Natural killer cell (primary cell): ENCODE results near the gene FARSA. TPM values are rescaled to one million over a fixed set of nuclear protein-coding genes. Genes with fewer than 3 reads are reported as not detected.

Source experiments
- ATAC-seq, 3 donors: fragments of 150-1000 bp in 2 of 3; fragments of 200-7000 bp in 1 of 3; cut with Tn5 transposase; 1 replicate in 1 of 3; 2 replicates in 2 of 3; pipeline ENCODE4 v1.10.0; 2021; ENCODE audit warnings: mild to moderate bottlenecking in 2 of 3, moderate library complexity in 2 of 3
- DNase-seq, 2 donors: peaks; one replicate each; pipeline versions ENCODE4 v3.0.0 to v3.0.0-alpha.2; 2013 to 2021; ENCODE audit warnings: mixed read lengths in 1 of 2
- H3K27ac ChIP-seq: one replicate; pipeline ENCODE4 v1.5.1; 2013; ENCODE audit warnings: mild to moderate bottlenecking, low read length
- H3K27me3 ChIP-seq: one replicate; pipeline ENCODE4 v1.6.1; 2013; ENCODE audit warnings: low read length; ENCODE audit not compliant: control insufficient read depth, insufficient read depth
- H3K36me3 ChIP-seq: one replicate; pipeline ENCODE4 v1.6.1; 2013; ENCODE audit warnings: low read length; ENCODE audit not compliant: control insufficient read depth, insufficient read depth
- H3K4me1 ChIP-seq: one replicate; pipeline ENCODE4 v1.6.1; 2013; ENCODE audit warnings: low read length; ENCODE audit not compliant: control insufficient read depth, insufficient read depth
- H3K4me3 ChIP-seq: one replicate; pipeline ENCODE4 v1.5.1; 2013; ENCODE audit warnings: low read length
- H3K9me3 ChIP-seq: one replicate; pipeline ENCODE4 v1.6.1; 2013; ENCODE audit warnings: low read length; ENCODE audit not compliant: control insufficient read depth, insufficient read depth
- H3K27ac Mint-ChIP-seq, 2 donors: one replicate each; pipeline ENCODE4 v1.8.0; 2022; ENCODE audit warnings: mild to moderate bottlenecking in 2 of 2, mixed read lengths in 2 of 2, moderate library complexity in 1 of 2
- H3K27me3 Mint-ChIP-seq, 2 donors: one replicate each; pipeline ENCODE4 v1.8.0; 2022; ENCODE audit warnings: low read depth in 2 of 2, mixed read lengths in 2 of 2
- H3K36me3 Mint-ChIP-seq: one replicate; pipeline ENCODE4 v1.8.0; 2022; ENCODE audit warnings: mixed read lengths
- H3K4me1 Mint-ChIP-seq, 2 donors: one replicate each; pipeline ENCODE4 v1.8.0; 2022; ENCODE audit warnings: mixed read lengths in 2 of 2
- H3K4me3 Mint-ChIP-seq: one replicate; pipeline ENCODE4 v1.8.0; 2022; ENCODE audit warnings: mild to moderate bottlenecking, moderate library complexity, mixed read lengths
- H3K9me3 Mint-ChIP-seq, 2 donors: one replicate each; pipeline ENCODE4 v1.8.0; 2022; ENCODE audit warnings: mixed read lengths in 2 of 2
- WGBS: methylation state at CpG from one replicate; pipeline ENCODE4 v1.1.7; 2013; ENCODE audit warnings: missing lambda C conversion rate; ENCODE audit not compliant: insufficient coverage; 5-methylcytosine and 5-hydroxymethylcytosine counted together
- intact Hi-C: fragments of 100-400 bp; cut with micrococcal nuclease; formaldehyde crosslinking; loops from one replicate; pipeline ENCODE4 v1.14.2; 2022
- total RNA-seq, 4 donors: library from RNA; stranded (reverse); fragments of 120-200 nt in 1 of 4; gene quantifications; one replicate each; pipeline versions ENCODE4 v1.2.3 to v1.2.4, GENCODE V29; 2013 to 2022
- TF ChIP-seq, protein P1 (sequence below): fragments of 200-600 bp; IDR thresholded peaks from one replicate; pipeline ENCODE4 v1.8.0; 2022; ENCODE audit warnings: antibody characterized with exemption

The FARSA gene
- total RNA-seq, 3 donors from 2014 or later (not counting 1 experiment from before 2014, with no cell fraction given), result 29.3 to 34.5 (median 32.0) TPM

DNA sequence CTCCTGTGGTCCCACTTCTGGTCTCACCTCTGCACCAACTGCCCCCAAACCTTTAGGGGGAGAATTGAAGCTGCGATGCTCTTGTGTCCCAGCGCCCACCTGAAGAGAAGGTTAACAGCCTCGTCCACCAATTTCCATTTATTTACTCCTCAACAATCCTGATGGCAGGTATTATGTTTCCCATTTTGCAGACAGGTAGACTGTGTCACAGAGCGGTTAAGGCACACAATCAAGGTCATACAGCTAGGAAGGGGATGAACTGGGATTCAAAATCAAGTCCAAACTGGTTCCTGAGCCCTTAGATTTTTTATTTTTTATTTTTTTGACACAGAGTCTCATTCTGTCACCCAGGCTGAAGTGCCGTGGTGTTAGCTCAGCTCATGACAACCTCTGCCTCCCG lies 58.4 kb downstream of the FARSA start:
- Histone ChIP-seq H3K4me1 (peaks cover 5% of the 10 kb centered on the region), H3K4me3 (no peak overlapping the region), H3K9me3 (no peaks in the 10 kb centered on the region), H3K27me3 (no peaks in the 10 kb centered on the region), H3K36me3 (peaks cover 26% of the 10 kb centered on the region), H3K27ac (no peak overlapping the region)
- Mint-ChIP-seq H3K4me3 (no peak overlapping the region), H3K9me3 (no peaks in the 10 kb centered on the region), H3K27me3 (no peaks in the 10 kb centered on the region), H3K4me1 (peaks cover 5 to 7% of the 10 kb centered on the region in 2 donors), H3K27ac (no peak overlapping the region), H3K36me3 (no peaks in the 10 kb centered on the region)
- TF ChIP-seq, protein P1, sequence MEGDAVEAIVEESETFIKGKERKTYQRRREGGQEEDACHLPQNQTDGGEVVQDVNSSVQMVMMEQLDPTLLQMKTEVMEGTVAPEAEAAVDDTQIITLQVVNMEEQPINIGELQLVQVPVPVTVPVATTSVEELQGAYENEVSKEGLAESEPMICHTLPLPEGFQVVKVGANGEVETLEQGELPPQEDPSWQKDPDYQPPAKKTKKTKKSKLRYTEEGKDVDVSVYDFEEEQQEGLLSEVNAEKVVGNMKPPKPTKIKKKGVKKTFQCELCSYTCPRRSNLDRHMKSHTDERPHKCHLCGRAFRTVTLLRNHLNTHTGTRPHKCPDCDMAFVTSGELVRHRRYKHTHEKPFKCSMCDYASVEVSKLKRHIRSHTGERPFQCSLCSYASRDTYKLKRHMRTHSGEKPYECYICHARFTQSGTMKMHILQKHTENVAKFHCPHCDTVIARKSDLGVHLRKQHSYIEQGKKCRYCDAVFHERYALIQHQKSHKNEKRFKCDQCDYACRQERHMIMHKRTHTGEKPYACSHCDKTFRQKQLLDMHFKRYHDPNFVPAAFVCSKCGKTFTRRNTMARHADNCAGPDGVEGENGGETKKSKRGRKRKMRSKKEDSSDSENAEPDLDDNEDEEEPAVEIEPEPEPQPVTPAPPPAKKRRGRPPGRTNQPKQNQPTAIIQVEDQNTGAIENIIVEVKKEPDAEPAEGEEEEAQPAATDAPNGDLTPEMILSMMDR, result no peak
- ATAC-seq (no peak), DNase-seq (no peak)
- intact Hi-C loops, result no loop called here
- 94% methylated on average over 6 of the region's 6 CpGs for WGBS

DNA sequence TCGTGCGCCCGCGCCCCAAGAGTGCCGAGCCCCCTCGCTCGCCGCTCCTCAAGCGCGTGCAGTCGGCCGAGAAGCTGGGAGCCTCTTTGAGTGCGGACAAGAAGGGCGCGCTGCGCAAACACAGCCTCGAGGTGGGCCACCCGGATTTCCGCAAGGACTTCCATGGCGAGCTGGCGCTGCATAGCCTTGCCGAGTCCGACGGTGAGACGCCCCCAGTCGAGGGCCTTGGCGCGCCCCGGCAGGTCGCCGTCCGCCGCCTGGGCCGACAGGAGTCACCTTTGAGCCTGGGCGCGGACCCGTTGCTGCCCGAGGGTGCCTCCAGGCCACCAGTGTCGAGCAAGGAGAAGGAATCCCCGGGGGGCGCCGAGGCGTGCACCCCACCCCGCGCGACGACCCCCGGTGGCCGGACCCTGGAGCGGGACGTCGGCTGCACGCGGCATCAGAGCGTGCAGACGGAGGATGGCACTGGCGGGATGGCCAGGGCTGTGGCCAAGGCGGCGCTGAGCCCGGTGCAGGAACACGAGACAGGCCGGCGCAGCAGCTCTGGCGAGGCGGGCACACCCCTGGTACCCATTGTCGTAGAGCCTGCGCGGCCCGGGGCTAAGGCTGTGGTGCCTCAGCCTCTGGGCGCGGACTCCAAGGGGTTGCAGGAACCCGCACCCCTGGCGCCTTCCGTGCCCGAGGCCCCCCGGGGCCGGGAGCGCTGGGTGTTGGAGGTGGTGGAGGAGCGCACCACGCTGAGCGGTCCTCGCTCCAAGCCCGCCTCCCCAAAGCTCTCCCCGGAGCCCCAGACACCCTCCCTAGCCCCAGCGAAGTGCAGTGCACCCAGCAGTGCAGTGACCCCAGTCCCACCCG lies 59.4 kb downstream of the FARSA start:
- TF ChIP-seq, protein P1, result no peak
- ATAC-seq, result no peak
- Mint-ChIP-seq H3K27me3 (no peaks in the 10 kb centered on the region), H3K4me1 (peaks cover 0 to 7% of the 10 kb centered on the region in 2 donors), H3K4me3 (peak overlapping the region; percentile 73), H3K9me3 (no peaks in the 10 kb centered on the region), H3K36me3 (no peaks in the 10 kb centered on the region), H3K27ac (no peak overlapping the region)
- no peaks in the 10 kb centered on the region for H3K9me3 ChIP-seq
- no peak overlapping the region for H3K27ac ChIP-seq
- intact Hi-C loops, result no loop called here
- H3K4me3 ChIP-seq, result no peak overlapping the region
- no peaks in the 10 kb centered on the region for H3K27me3 ChIP-seq
- 98% methylated on average over 86 of the region's 86 CpGs for WGBS
- no peaks in the 10 kb centered on the region for H3K4me1 ChIP-seq
- H3K36me3 ChIP-seq, result peaks cover 26% of the 10 kb centered on the region
- no peak for DNase-seq

DNA sequence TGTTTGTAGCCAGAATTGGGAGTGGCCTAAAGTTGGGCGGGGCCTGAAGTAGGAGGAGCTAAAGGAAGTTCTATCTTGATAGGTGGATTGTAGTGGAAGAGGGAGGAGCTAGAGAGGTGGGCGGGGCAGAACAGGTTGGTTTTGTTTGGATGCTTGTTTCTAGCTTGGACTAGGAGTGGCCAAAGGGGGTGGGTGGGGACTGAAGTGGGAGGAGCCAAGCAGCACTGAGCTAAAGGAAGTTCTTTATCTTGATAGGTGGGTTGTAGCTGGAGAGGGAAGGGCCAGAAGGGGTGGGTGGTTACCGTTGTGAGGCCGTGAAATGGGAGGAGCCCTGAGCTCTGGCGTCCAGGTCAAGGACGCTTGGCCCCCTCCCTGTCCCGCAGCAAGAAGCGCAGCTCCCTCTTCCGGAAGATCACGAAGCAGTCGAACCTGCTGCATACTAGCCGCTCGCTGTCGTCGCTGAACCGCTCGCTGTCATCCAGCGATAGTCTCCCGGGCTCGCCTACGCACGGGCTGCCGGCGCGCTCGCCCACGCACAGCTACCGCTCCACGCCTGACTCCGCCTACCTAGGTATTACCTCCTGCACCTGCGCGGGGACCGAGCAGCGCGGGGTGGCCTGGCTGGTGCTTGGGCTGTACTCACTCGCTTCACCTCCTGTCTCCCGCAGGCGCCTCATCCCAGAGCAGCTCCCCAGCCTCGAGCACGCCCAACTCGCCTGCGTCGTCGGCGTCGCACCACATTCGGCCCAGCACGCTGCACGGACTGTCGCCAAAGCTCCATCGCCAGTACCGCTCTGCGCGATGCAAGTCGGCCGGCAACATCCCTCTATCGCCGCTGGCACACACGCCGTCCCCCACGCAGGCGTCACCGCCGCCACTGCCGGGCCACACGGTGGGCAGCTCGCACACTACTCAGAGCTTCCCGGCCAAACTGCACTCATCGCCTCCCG lies 60.3 kb downstream of the FARSA start:
- H3K4me3 ChIP-seq, result no peak overlapping the region
- Mint-ChIP-seq H3K27me3 (no peaks in the 10 kb centered on the region), H3K9me3 (no peaks in the 10 kb centered on the region), H3K4me1 (peaks cover 0 to 7% of the 10 kb centered on the region in 2 donors), H3K4me3 (peak overlapping the region; percentile 73), H3K27ac (peak overlapping the region in 1 of 2 donors; percentile 38), H3K36me3 (no peaks in the 10 kb centered on the region)
- H3K36me3 ChIP-seq, result peaks cover 22% of the 10 kb centered on the region
- 87% methylated on average over 70 of the region's 70 CpGs for WGBS
- no peaks in the 10 kb centered on the region for H3K9me3 ChIP-seq
- intact Hi-C loops, result no loop called here
- TF ChIP-seq, protein P1, result no peak
- ATAC-seq (peak; percentile 77 to 89 (median 88)), DNase-seq (peak; percentile 39 to 71)
- no peak overlapping the region for H3K27ac ChIP-seq
- H3K27me3 ChIP-seq, result no peaks in the 10 kb centered on the region
- no peaks in the 10 kb centered on the region for H3K4me1 ChIP-seq

Other genes starting within 250 kb of the FARSA start
- not detected for gene GNG14, start 245.7 kb downstream of the FARSA start, total RNA-seq
- gene FBXW9, start 237.1 kb downstream of the FARSA start, total RNA-seq, result 1 to 10 TPM; 2.2 to 3.2 (median 2.9) TPM
- 10 to 100 TPM; 56.8 to 66.6 (median 58.2) TPM for gene TNPO2, start 209.8 kb downstream of the FARSA start, total RNA-seq
- 100 to 1,000 TPM; 217 to 228 (median 219) TPM for gene TRIR, start 199.0 kb downstream of the FARSA start, total RNA-seq
- gene GET3, start 196.2 kb downstream of the FARSA start, total RNA-seq, result 10 to 100 TPM; 42.2 to 51.3 (median 44.2) TPM
- gene BEST2, start 181.9 kb downstream of the FARSA start, total RNA-seq, result not detected
- 10 to 100 TPM; 13.3 to 15.3 (median 13.9) TPM for gene HOOK2, start 158.2 kb downstream of the FARSA start, total RNA-seq
- gene JUNB, start 142.2 kb downstream of the FARSA start, total RNA-seq, result 100 to 1,000 TPM; 781 to 903 (median 859) TPM
- gene PRDX2, start 131.9 kb downstream of the FARSA start, total RNA-seq, result 10 to 100 TPM; 28.8 to 67.1 (median 66.9) TPM
- gene THSD8, start 131.6 kb downstream of the FARSA start, total RNA-seq, result 1 to 10 TPM; 1.7 to 2.8 (median 2.2) TPM
- gene RNASEH2A, start 127.1 kb downstream of the FARSA start, total RNA-seq, result 1 to 10 TPM; 6.6 to 8.7 (median 7.4) TPM
- not detected for gene RTBDN, start 99.1 kb downstream of the FARSA start, total RNA-seq
- under 1 TPM in 2 of 3 donors, not detected in 1; 0.07 to 0.88 TPM for gene MAST1, start 95.2 kb downstream of the FARSA start, total RNA-seq
- 10 to 100 TPM; 28.3 to 31.7 (median 31.2) TPM for gene DNASE2, start 52.3 kb downstream of the FARSA start, total RNA-seq
- gene KLF1, start 46.5 kb downstream of the FARSA start, total RNA-seq, result not detected
- 10 to 100 TPM; 35.9 to 41.7 (median 36.3) TPM for gene GCDH, start 42.6 kb downstream of the FARSA start, total RNA-seq
- 1 to 10 TPM in 1 of 3 donors, under 1 TPM in 2; 0.88 to 2.2 (median 0.92) TPM for gene SYCE2, start 14.4 kb downstream of the FARSA start, total RNA-seq
- 100 to 1,000 TPM; 588 to 813 (median 763) TPM for gene CALR, start 4.9 kb upstream of the FARSA start, total RNA-seq
- gene RAD23A, start 12.2 kb upstream of the FARSA start, total RNA-seq, result 10 to 100 TPM; 79.2 to 81.2 (median 80.3) TPM
- 1 to 10 TPM; 5.3 to 7.1 (median 5.7) TPM for gene GADD45GIP1, start 23.5 kb upstream of the FARSA start, total RNA-seq
- not detected for gene DAND5, start 35.9 kb upstream of the FARSA start, total RNA-seq
- gene NFIX, start 61.8 kb upstream of the FARSA start, total RNA-seq, result 1 to 10 TPM in 2 of 3 donors, under 1 TPM in 1; 0.61 to 2.1 (median 1.3) TPM
- gene LYL1, start 169.1 kb upstream of the FARSA start, total RNA-seq, result 1 to 10 TPM; 2.0 to 7.7 (median 6.7) TPM
- 10 to 100 TPM; 33.8 to 48.5 (median 42.2) TPM for gene TRMT1, start 183.0 kb upstream of the FARSA start, total RNA-seq
- gene NACC1, start 184.6 kb upstream of the FARSA start, total RNA-seq, result 10 to 100 TPM; 41.2 to 48.7 (median 43.4) TPM
- gene STX10, start 216.7 kb upstream of the FARSA start, total RNA-seq, result 10 to 100 TPM; 39.2 to 46.9 (median 42.0) TPM
- gene IER2, start 216.7 kb upstream of the FARSA start, total RNA-seq, result 1,000 to 10,000 TPM in 1 of 3 donors, 100 to 1,000 TPM in 2; 668 to 1,112 (median 949) TPM